Parathyroid adenoma (tissue), 2 donors: Measurements from ENCODE around the gene SENP3.
A peak's percentile ranks its signal among the peaks of the same experiment; 100 is the strongest.

Experiments used
- H2AFZ ChIP-seq: fragments of 300-600 bp; sonication (generic); one replicate; pipeline ENCODE4 v1.7.0; 2017; ENCODE audit warnings: antibody characterized with exemption, mild to moderate bottlenecking
- H3K27ac ChIP-seq: fragments of 300-600 bp; sonication (generic); one replicate; pipeline ENCODE4 v1.7.0; 2017
- H3K27me3 ChIP-seq: fragments of 300-600 bp; sonication (generic); one replicate; pipeline ENCODE4 v1.7.0; 2017; ENCODE audit warnings: low read length; ENCODE audit not compliant: control insufficient read depth, insufficient read depth
- H3K36me3 ChIP-seq: fragments of 300-600 bp; sonication (generic); one replicate; pipeline ENCODE4 v1.7.0; 2017; ENCODE audit warnings: low read length; ENCODE audit not compliant: control insufficient read depth, insufficient read depth
- H3K4me1 ChIP-seq: fragments of 300-600 bp; sonication (generic); one replicate; pipeline ENCODE4 v1.7.0; 2017; ENCODE audit warnings: control low read depth
- H3K4me2 ChIP-seq: fragments of 300-600 bp; sonication (generic); one replicate; pipeline ENCODE4 v1.7.0; 2017; ENCODE audit warnings: low read length
- H3K4me3 ChIP-seq: fragments of 300-600 bp; sonication (generic); one replicate; pipeline ENCODE4 v1.7.0; 2017; ENCODE audit warnings: low read depth, low read length
- H3K79me2 ChIP-seq: fragments of 300-600 bp; sonication (generic); one replicate; pipeline ENCODE4 v1.7.0; 2017; ENCODE audit warnings: control low read depth
- H3K9ac ChIP-seq: fragments of 300-600 bp; sonication (generic); one replicate; pipeline ENCODE4 v1.7.0; 2017; ENCODE audit warnings: mild to moderate bottlenecking
- H3K9me3 ChIP-seq: fragments of 300-600 bp; sonication (generic); one replicate; pipeline ENCODE4 v1.7.0; 2017; ENCODE audit warnings: low read length; ENCODE audit not compliant: control insufficient read depth
- CTCF ChIP-seq: fragments of 300-600 bp; sonication (generic); IDR thresholded peaks from one replicate; pipeline ENCODE4 v1.7.0; 2017; ENCODE audit warnings: antibody characterized with exemption, mild to moderate bottlenecking
- donor health status: primary hyperparathyroidism.

Gene SENP3

DNA sequence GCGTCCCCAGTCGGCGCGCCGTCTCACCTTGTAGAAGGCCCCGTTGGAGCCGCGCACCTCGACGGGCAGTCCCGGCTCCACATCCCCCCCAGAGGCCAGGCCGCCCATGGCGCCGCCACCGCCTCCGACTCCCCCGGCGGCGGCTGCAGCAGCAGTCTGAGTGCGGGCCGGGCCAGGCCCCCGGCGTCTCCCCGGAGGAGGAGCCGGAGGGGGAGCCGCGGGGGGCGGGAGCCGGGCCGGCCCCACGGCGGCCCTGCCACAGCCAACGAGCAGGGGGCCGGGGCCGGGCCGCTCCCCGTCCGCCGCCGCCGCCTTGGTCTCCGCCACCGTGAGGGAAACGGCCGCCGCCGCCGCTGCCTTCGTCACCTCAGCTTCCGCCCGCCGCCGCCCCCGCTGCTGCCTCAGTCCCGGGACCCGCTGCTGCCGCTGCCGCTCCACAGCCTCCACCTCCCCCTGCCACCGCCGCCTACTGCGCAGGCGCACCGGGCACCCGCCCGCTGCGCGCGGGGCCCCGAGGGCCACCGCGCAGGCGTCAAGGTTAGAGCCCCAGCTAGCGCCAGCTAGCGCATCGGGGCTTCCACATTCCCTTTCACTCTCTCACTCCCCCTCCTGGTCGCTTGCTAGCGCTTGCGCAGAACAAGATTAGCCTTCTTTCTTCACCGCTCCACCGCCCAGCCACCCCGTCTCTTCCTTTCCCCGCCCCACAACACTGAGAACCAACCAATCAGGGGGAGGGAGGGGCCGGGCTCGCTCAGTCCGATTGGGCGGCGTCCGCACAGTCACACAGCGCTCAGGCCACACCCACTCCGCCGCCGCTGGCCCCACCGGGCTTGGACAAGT, 52.9 kb downstream of the SENP3 start, which contains the start of gene FXR2:
Gene FXR2, minus strand, starts transcription at position 473 of the 840 bp plus-strand sequence. Its CDS starts 365 bp downstream, at position 108.
- peak within 1 kb of the TSS; percentile 87 for H2AFZ ChIP-seq
- peak within 1 kb of the TSS; percentile 39 for H3K9ac ChIP-seq
- no peaks in the 10 kb centered on the region for H3K36me3 ChIP-seq
- peaks cover 37% of the 10 kb centered on the region for H3K79me2 ChIP-seq
- TF ChIP-seq CTCF = peak; percentile 88
- peak within 1 kb of the TSS; percentile 81 for H3K4me2 ChIP-seq
- H3K9me3 ChIP-seq = no peaks in the 10 kb centered on the region
- peaks cover 8% of the 10 kb centered on the region for H3K4me1 ChIP-seq
- peak within 1 kb of the TSS; percentile 80 for H3K27ac ChIP-seq
- no peaks in the 10 kb centered on the region for H3K27me3 ChIP-seq
- peak within 1 kb of the TSS; percentile 84 for H3K4me3 ChIP-seq

DNA sequence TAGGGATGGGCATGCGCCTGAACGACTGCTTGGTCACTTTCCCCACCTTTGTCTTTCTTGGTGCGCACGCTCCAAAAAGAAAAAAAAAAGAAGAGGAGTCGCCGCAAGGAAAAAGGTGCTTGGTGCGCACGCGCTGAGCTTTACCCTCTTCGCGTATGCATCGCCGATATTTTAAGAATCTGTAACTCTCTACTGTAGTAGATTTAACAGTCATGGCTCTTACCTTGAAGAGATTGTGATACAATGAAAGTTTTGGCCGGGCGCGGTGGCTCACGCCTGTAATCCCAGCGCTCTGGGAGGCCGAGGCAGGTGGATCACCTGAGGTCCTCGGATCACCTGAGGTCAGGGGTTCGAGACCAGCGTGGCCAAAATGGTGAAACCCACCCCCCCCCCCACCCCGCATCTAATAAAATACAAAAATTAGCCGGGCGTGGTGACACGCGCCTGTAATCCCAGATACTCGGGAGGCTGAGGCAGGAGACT, 53.6 kb downstream of the SENP3 start:
- Histone ChIP-seq H2AFZ (peak overlapping the region; percentile 87), H3K79me2 (peaks cover 34% of the 10 kb centered on the region), H3K27ac (peak overlapping the region; percentile 80), H3K27me3 (no peaks in the 10 kb centered on the region), H3K4me1 (peaks cover 8% of the 10 kb centered on the region), H3K36me3 (no peaks in the 10 kb centered on the region), H3K9me3 (no peaks in the 10 kb centered on the region), H3K9ac (no peak overlapping the region), H3K4me3 (peak overlapping the region; percentile 84), H3K4me2 (peak overlapping the region; percentile 64)
- TF ChIP-seq CTCF = no peak

- TF ChIP-seq CTCF = no peak
- Histone ChIP-seq H3K27ac (no peak overlapping the region), H3K79me2 (peaks cover 6% of the 10 kb centered on the region), H3K9me3 (no peaks in the 10 kb centered on the region), H3K36me3 (no peaks in the 10 kb centered on the region), H3K4me2 (no peak overlapping the region), H3K9ac (no peak overlapping the region), H3K4me3 (no peak overlapping the region), H3K4me1 (peaks cover 1% of the 10 kb centered on the region), H2AFZ (no peak overlapping the region), H3K27me3 (no peaks in the 10 kb centered on the region)
These were observed 56.9 kb downstream of the SENP3 start for GRCh38 chr17:7618608-7619007.

DNA sequence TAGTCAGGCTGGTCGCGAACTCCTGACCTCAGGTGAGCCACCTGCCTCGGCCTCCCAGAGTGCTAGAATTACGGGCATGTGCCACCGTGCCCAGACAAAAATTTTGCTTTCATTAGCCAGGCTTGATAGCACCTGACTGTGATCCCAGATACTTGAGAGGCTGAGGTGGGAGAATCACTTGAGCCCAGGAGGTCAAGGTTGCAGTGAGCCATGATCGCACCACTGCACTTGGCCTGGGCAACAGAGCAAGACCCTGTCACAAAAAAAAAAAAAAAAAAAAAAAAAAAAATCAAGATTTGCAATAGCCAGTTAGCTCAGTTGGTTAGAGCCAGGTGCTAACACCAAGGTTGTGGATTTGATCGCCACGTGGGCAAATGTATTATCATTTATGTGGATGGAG, 59.1 kb downstream of the SENP3 start:
- Histone ChIP-seq H3K79me2 (no peaks in the 10 kb centered on the region), H3K27ac (no peak overlapping the region), H3K4me3 (no peak overlapping the region), H2AFZ (no peak overlapping the region), H3K9ac (no peak overlapping the region), H3K4me1 (no peaks in the 10 kb centered on the region), H3K36me3 (no peaks in the 10 kb centered on the region), H3K27me3 (no peaks in the 10 kb centered on the region), H3K9me3 (no peaks in the 10 kb centered on the region), H3K4me2 (no peak overlapping the region)
- no peak for TF ChIP-seq CTCF
